BE2C (cell line): Measurements from ENCODE around the gene SNUPN.
"Not testable (repeated sequence)": the region's sequence is repeated elsewhere in the genome, so short reads cannot be mapped to it uniquely, and the experiment has no call there.

Experiments
- DNase-seq: peaks from one replicate; pipeline ENCODE4 v3.0.0-alpha.2; 2020
- H3K27me3 ChIP-seq: fragments of 250-450 bp; sonication (Bioruptor Pico); 2 replicates; pipeline ENCODE4 v1.5.1; 2020; ENCODE audit warnings: mild to moderate bottlenecking
- H3K36me3 ChIP-seq: fragments of 250-450 bp; sonication (Bioruptor Pico); 2 replicates; pipeline ENCODE4 v1.5.1; 2020; ENCODE audit warnings: mild to moderate bottlenecking
- H3K4me1 ChIP-seq: fragments of 250-450 bp; sonication (Bioruptor Pico); 2 replicates; pipeline ENCODE4 v1.5.1; 2020
- H3K4me3 ChIP-seq: 2 replicates; pipeline ENCODE4 v1.5.1; 2011; ENCODE audit warnings: low read depth, low read length
- H3K9me3 ChIP-seq: fragments of 250-450 bp; sonication (Bioruptor Pico); 2 replicates; pipeline ENCODE4 v1.5.1; 2020
- TF ChIP-seq, protein P1 (sequence below): IDR thresholded peaks from 2 replicates; pipeline ENCODE4 v1.5.1; 2012; ENCODE audit warnings: mild to moderate bottlenecking, low read depth, low read length

SNUPN gene

DNA sequence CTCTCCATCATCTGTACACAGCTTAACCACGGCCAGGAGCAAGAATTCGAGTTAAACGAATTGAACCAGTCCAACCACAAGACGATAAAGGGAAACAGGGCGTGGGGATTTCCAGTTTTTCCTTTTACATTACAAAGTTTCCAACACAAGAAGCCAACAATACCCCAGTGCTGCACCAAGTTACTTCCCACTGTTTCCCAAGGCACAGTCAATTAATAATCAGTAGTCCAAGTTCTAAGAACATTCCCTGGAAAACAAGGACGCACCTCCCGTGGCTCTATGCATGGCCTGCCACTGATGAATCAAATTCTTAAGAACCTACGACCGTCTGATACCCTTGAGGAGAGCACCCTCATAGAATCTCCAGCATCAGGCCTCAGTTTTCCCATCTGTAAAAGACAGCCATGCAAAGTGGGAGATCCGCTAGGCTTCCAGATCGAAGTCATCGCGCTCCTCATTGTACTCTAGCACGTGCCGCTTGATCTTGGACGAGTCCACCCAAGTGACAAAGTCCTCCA, 13.7 kb upstream of the SNUPN start:
- H3K27me3 ChIP-seq = no peaks in the 10 kb centered on the region
- no peaks in the 10 kb centered on the region; the same call in 1 of the 2 replicates for H3K4me1 ChIP-seq
- no peaks in the 10 kb centered on the region for H3K9me3 ChIP-seq
- no peak for DNase-seq
- TF ChIP-seq, protein P1, sequence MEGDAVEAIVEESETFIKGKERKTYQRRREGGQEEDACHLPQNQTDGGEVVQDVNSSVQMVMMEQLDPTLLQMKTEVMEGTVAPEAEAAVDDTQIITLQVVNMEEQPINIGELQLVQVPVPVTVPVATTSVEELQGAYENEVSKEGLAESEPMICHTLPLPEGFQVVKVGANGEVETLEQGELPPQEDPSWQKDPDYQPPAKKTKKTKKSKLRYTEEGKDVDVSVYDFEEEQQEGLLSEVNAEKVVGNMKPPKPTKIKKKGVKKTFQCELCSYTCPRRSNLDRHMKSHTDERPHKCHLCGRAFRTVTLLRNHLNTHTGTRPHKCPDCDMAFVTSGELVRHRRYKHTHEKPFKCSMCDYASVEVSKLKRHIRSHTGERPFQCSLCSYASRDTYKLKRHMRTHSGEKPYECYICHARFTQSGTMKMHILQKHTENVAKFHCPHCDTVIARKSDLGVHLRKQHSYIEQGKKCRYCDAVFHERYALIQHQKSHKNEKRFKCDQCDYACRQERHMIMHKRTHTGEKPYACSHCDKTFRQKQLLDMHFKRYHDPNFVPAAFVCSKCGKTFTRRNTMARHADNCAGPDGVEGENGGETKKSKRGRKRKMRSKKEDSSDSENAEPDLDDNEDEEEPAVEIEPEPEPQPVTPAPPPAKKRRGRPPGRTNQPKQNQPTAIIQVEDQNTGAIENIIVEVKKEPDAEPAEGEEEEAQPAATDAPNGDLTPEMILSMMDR = no peak
- H3K36me3 ChIP-seq = no peaks in the 10 kb centered on the region; the same call in 1 of the 2 replicates
- H3K4me3 ChIP-seq = peak overlapping the region; percentile 100

DNA sequence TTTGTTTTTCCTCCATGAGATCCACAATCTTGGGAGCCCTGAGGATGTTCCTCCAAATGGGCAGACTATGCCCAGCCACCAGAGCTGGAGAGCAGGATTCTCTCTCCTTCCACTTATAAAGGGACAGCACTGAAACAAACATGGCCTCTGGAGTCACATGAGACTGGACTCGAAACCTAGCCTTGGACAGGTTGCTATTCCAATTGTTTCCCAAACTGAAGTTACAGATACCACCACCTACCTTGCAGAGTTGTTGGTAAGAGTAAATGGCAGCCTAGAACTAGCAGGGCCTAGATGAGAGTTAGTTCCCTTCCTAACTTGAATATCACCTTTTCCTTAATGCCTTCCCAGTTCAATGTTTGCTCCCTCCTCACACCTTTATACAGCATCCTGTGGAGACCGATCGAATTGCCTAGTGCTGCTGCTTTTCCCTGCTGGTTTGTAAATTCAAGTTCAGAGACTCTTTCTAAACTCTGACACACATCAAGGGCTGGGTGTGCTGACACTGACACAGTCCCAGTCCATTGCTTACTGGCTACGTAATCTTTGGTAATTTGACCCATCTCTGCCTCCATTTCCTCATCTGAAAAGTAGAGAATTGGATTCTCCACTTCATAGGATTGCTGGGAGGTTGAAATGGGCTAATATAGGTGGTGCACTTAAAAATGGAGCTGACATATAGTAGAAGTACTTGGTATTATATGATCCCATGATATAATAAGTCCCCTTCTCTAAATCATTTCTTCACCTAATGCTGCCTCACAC, 11.9 kb upstream of the SNUPN start:
- H3K4me1 ChIP-seq = no peaks in the 10 kb centered on the region; the same call in 1 of the 2 replicates
- H3K27me3 ChIP-seq = no peaks in the 10 kb centered on the region
- no peaks in the 10 kb centered on the region for H3K9me3 ChIP-seq
- TF ChIP-seq, protein P1 = no peak
- no peak for DNase-seq
- H3K4me3 ChIP-seq = peak overlapping the region; percentile 100
- no peaks in the 10 kb centered on the region; the same call in 1 of the 2 replicates for H3K36me3 ChIP-seq

DNA sequence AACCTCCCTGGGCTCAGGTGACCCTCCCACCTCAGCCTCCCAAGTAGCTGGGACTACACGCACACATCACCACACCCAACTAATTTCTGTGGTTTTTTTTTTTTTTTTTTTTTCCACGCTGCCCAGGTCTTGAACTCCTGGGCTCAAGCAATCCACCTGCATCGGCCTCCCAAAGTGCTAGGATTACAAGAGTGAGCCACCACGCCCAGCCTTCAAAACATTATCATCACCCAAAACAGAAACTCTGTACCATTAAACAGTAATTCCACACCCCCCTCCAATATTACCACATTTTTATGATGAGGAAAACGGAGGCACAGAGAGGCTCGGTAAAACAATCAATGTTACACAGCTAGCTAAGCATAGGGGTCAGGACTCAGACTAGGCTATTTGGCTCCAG, 10.5 kb upstream of the SNUPN start:
- no peaks in the 10 kb centered on the region for H3K27me3 ChIP-seq
- DNase-seq = no peak
- no peaks in the 10 kb centered on the region for H3K9me3 ChIP-seq
- no peaks in the 10 kb centered on the region; the same call in 1 of the 2 replicates for H3K36me3 ChIP-seq
- TF ChIP-seq, protein P1 = no peak
- no peaks in the 10 kb centered on the region; the same call in 1 of the 2 replicates for H3K4me1 ChIP-seq
- H3K4me3 ChIP-seq = no peak overlapping the region

DNA sequence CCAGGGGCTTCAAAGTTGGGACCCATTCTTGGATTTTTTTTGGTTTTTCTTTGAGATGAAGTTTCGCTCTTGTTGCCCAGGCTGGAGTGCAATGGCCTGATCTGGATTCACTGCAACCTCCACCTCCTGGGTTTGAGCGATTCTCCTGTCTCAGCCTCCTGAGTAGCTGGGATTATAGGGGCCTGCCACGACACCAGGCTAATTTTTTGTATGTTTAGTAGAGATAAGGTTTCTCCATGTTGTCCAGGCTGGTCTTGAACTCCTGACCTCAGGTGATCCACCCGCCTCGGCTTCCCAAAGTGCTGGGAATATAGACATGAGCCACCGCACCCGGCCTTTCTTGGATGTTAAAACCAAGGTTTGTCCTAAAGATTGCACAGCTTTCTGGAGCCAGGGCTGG, 8.4 kb upstream of the SNUPN start:
- H3K36me3 ChIP-seq = not testable (repeated sequence)

DNA sequence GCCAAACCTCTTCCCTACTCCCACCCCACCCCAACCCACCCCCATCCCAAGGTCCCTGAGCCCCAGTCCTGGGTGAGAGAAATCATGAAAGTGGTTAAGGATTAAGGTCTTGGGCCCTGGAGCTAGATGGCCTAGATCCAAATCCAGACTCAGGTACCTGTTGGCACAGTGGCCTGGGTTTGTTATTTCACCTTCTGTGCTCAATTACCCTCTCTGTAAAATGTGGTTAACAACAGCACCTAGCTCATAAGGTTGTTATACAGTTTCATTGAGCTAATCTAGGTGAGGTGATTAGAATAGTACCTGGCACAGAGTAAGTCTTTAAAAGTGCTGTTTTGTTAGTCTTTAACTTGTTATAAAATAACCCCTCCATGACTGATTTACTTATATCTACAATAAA, 6.4 kb upstream of the SNUPN start:
- no peaks in the 10 kb centered on the region for H3K27me3 ChIP-seq
- H3K9me3 ChIP-seq = no peaks in the 10 kb centered on the region
- no peaks in the 10 kb centered on the region; the same call in 1 of the 2 replicates for H3K36me3 ChIP-seq
- TF ChIP-seq, protein P1 = no peak
- DNase-seq = no peak
- no peaks in the 10 kb centered on the region for H3K4me1 ChIP-seq
- no peak overlapping the region for H3K4me3 ChIP-seq

More for the DNA sequence above, 8.4 kb upstream of the SNUPN start:
- not testable (repeated sequence) for DNase-seq, H3K27me3 ChIP-seq, H3K9me3 ChIP-seq, H3K4me3 ChIP-seq, H3K4me1 ChIP-seq

DNA sequence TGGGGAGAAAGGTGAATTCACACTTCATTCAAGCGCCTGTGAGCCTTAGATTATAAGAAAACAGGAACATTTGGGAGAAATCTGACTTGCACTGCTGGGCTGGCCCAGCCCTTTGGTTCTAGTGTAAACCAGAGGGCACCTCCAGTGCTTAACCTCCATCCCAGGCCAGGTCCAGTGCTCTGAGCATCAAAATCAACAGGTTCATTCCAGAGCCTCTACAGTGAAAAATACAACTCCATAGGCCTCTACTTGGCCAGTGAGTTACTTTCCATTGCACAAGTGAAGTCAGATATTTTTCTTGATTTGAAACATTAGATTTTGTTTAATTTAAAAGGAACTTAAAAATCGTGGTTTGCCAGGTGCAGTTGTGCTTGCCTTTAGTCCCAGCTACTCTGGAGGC, 3.0 kb downstream of the SNUPN start:
- H3K9me3 ChIP-seq = no peaks in the 10 kb centered on the region
- no peaks in the 10 kb centered on the region for H3K27me3 ChIP-seq
- no peak for DNase-seq
- no peak overlapping the region for H3K4me3 ChIP-seq
- H3K4me1 ChIP-seq = no peaks in the 10 kb centered on the region
- H3K36me3 ChIP-seq = peaks cover 14% of the 10 kb centered on the region
- TF ChIP-seq, protein P1 = no peak
